Loucy (cell line): ENCODE results near the gene JPT2.
"Not testable (repeated sequence)": the region's sequence is repeated elsewhere in the genome, so short reads cannot be mapped to it uniquely, and the experiment has no call there.

Experiments used
- H2AFZ ChIP-seq: fragments of 200-600 bp; sonication (generic); 2 replicates; pipeline ENCODE4 v1.6.0; 2016; ENCODE audit warnings: antibody characterized with exemption, mild to moderate bottlenecking, low read length, moderate library complexity
- H3F3A ChIP-seq: fragments of 200-600 bp; 2 replicates; pipeline ENCODE4 v1.6.0; 2016; ENCODE audit warnings: antibody characterized with exemption, low read depth, mild to moderate bottlenecking
- H3K27me3 ChIP-seq: fragments of 200-600 bp; sonication (generic); 2 replicates; pipeline ENCODE4 v1.6.1; 2014; ENCODE audit warnings: low read length, mild to moderate bottlenecking; ENCODE audit not compliant: insufficient read depth, poor library complexity, severe bottlenecking
- H3K36me3 ChIP-seq: fragments of 200-600 bp; sonication (generic); 2 replicates; pipeline ENCODE4 v1.6.1; 2016; ENCODE audit warnings: low read length; ENCODE audit not compliant: insufficient read depth
- H3K4me1 ChIP-seq: fragments of 200-600 bp; sonication (generic); 2 replicates; pipeline ENCODE4 v1.5.1; 2014; ENCODE audit warnings: low read length, mild to moderate bottlenecking; ENCODE audit not compliant: insufficient read depth, poor library complexity, severe bottlenecking
- H3K4me2 ChIP-seq: fragments of 200-600 bp; sonication (generic); 2 replicates; pipeline ENCODE4 v1.6.0; 2014; ENCODE audit warnings: antibody characterized with exemption, low read length, low read depth, mild to moderate bottlenecking; ENCODE audit not compliant: poor library complexity, severe bottlenecking
- H3K4me3 ChIP-seq: fragments of 200-600 bp; sonication (generic); 2 replicates; pipeline ENCODE4 v1.5.1; 2014; ENCODE audit warnings: low read length, mild to moderate bottlenecking, mixed read lengths; ENCODE audit not compliant: poor library complexity, severe bottlenecking
- H3K79me2 ChIP-seq: fragments of 200-600 bp; sonication (generic); 2 replicates; pipeline ENCODE4 v1.6.1; 2014; ENCODE audit warnings: low read length; ENCODE audit not compliant: insufficient read depth
- H3K9ac ChIP-seq: fragments of 200-600 bp; sonication (generic); 2 replicates; pipeline ENCODE4 v1.6.0; 2014; ENCODE audit warnings: mild to moderate bottlenecking, low read depth, low read length, moderate library complexity; ENCODE audit not compliant: poor library complexity, severe bottlenecking
- H3K9me2 ChIP-seq: fragments of 200-600 bp; sonication (generic); replicated peaks from 2 replicates; pipeline ENCODE4 v1.6.1; 2016; ENCODE audit warnings: low read depth, low read length, mixed read lengths
- H3K9me3 ChIP-seq: fragments of 200-600 bp; sonication (generic); 2 replicates; pipeline ENCODE4 v1.6.1; 2014; ENCODE audit warnings: mild to moderate bottlenecking, antibody characterized with exemption, low read length, low read depth; ENCODE audit not compliant: insufficient read depth
- H4K20me1 ChIP-seq: fragments of 200-600 bp; sonication (generic); 2 replicates; pipeline ENCODE4 v1.6.0; 2014; ENCODE audit warnings: antibody characterized with exemption, low read length, mild to moderate bottlenecking; ENCODE audit not compliant: insufficient read depth, poor library complexity, severe bottlenecking
- CTCF ChIP-seq: fragments of 200-600 bp; sonication (generic); conservative IDR thresholded peaks from 2 replicates; pipeline ENCODE4 v1.5.1; 2014; ENCODE audit warnings: mild to moderate bottlenecking, antibody characterized with exemption, low read length
- EZH2phosphoT487 ChIP-seq: fragments of 200-600 bp; IDR thresholded peaks from 2 replicates; pipeline ENCODE4 v1.6.1; 2018; ENCODE audit warnings: antibody characterized with exemption, mild to moderate bottlenecking, moderate library complexity, borderline replicate concordance

The JPT2 gene

DNA sequence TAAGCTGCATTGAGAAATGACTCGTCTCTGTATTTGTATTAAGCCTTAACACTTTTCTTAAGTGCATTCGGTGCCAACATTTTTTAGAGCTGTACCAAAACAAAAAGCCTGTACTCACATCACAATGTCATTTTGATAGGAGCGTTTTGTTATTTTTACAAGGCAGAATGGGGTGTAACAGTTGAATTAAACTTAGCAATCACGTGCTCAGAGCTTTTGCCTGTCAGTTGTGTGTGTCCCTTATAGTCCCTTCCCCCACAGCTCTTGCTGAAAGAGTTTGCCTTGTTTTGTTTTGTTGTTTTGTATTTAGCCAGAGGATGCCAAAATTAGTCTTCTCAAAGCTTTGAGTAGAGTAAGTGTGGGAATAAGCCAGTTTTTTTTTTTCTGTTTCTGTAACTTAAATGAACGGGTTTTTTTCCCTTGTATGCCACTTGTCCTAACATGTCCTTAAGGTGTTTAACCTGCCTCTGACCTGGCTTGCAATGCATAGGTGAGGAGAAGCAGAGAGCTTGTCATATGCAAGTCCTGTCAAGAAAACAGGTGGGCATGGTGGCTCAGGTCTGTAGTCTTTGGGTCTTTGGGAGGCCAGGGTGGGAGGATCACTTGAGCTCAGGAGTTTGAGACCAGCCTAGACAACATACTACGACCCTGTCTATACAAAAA is 23.3 kb downstream of the JPT2 start:
- Histone ChIP-seq H3K79me2 (peaks cover 3% of the 10 kb centered on the region; the same call in 1 of the 2 replicates), H3K9me3 (no peaks in the 10 kb centered on the region), H3K4me1 (no peaks in the 10 kb centered on the region), H3K9ac (no peak overlapping the region), H3K27me3 (no peaks in the 10 kb centered on the region), H3K4me2 (no peak overlapping the region), H3K9me2 (no peaks in the 10 kb centered on the region), H3K4me3 (no peak overlapping the region), H4K20me1 (no peaks in the 10 kb centered on the region), H3F3A (no peaks in the 10 kb centered on the region), H3K36me3 (peaks cover 28% of the 10 kb centered on the region; the same call in 1 of the 2 replicates), H2AFZ (no peak overlapping the region)
- TF ChIP-seq EZH2phosphoT487 (no peak), CTCF (no peak)

DNA sequence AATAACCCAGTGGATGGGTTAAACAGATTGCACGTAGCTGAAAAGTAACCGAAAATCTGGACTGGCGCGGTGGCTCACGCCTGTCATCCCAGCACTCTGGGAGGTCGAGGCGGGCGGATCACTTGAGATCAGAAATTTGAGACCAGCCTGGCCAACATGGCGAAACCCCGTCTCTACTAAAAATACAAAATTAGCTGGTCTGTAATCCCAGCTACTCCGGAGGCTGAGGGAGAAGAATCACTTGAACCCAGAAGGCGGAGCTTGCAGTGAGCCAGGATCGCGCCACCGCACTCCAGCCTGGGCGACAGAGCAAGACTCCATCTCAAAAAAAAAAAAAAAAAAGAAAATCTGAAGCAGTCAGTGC is 27.2 kb downstream of the JPT2 start:
- peaks cover 37% of the 10 kb centered on the region for H3K79me2 ChIP-seq
- H3K9me3 ChIP-seq = not testable (repeated sequence)
- H4K20me1 ChIP-seq = peaks cover 16% of the 10 kb centered on the region

DNA sequence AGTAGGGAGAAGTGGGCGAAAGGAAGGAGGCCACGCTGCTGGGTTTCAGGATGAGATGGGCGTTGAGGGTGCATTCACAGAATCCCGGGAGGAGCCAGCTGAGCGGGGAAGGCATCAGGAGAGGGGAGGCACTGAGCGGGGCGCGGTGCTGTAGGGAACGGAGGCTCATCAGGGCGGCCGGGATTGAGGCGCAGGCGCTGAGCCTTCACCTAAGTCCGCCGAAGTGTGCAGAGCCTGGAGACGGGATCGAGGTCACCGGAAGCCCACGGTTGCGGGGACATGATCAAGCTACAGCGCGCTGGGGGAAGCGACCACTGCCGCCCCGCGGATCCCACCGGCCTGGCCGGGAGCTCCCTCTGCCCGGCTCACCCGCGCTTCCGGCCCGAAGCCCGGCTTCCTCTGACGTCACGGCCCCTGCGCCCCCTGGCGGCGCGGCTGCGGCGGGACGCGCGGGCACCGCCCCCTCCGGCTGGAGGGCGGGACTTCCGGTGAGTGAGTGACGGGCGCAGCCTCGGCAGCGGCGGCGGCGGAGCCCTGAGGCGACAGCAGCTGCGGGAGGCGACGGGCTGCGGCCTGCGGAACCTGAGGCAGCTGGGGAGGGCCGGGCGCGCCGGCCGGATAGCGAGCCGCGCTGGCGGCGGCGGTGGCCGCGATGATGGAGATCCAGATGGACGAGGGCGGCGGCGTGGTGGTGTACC is 27.8 kb downstream of the JPT2 start, which contains the start of gene MAPK8IP3:
MAPK8IP3 (plus strand) TSS at position 508 of the 698 bp plus-strand sequence; CDS start at position 653, 145 bp downstream.
- Histone ChIP-seq H3K79me2 (peaks cover 40% of the 10 kb centered on the region), H3K4me2 (peak within 1 kb of the TSS; percentile 93), H3K27me3 (no peaks in the 10 kb centered on the region), H3K4me3 (peak within 1 kb of the TSS; percentile 86), H3K4me1 (no peaks in the 10 kb centered on the region), H3K9ac (peak within 1 kb of the TSS; percentile 81), H3K9me3 (no peaks in the 10 kb centered on the region), H3K36me3 (peaks cover 10% of the 10 kb centered on the region; the same call in 1 of the 2 replicates), H2AFZ (peak within 1 kb of the TSS; percentile 88), H3K9me2 (no peaks in the 10 kb centered on the region), H4K20me1 (peaks cover 16% of the 10 kb centered on the region), H3F3A (no peaks in the 10 kb centered on the region)
- TF ChIP-seq CTCF (peak; percentile 49), EZH2phosphoT487 (no peak)

More for the DNA sequence above, 27.2 kb downstream of the JPT2 start:
- Histone ChIP-seq H2AFZ (peak overlapping the region; percentile 88), H3K4me3 (peak overlapping the region; percentile 86), H3K36me3 (peaks cover 14% of the 10 kb centered on the region; the same call in 1 of the 2 replicates), H3K4me2 (peak overlapping the region; percentile 68), H3K9ac (peak overlapping the region; percentile 78)
- H3F3A ChIP-seq, H3K27me3 ChIP-seq, H3K9me2 ChIP-seq, H3K4me1 ChIP-seq: not testable (repeated sequence)
